Lung (tissue), 12 donors: ENCODE results near the gene AGBL4. TPM values are rescaled to one million over a fixed set of nuclear protein-coding genes. Genes with fewer than 3 reads are reported as not detected.

ENCODE experiments used
- ATAC-seq: fragments of 200-7000 bp; cut with Tn5 transposase; one replicate; pipeline ENCODE4 v1.9.1; 2020; ENCODE audit warnings: moderate number of reproducible peaks; ENCODE audit not compliant: insufficient read depth, low FRiP score
- DNase-seq, 3 donors: peaks; one replicate each; pipeline ENCODE4 v3.0.0-alpha.2; 2013 to 2017
- H3K27ac ChIP-seq, 2 donors: one replicate each; pipeline ENCODE4 v1.5.1; 2013; ENCODE audit warnings: mild to moderate bottlenecking in 2 of 2, moderate library complexity in 2 of 2, control low read depth in 1 of 2, inconsistent platforms in 1 of 2, low read depth in 1 of 2, low read length in 1 of 2
- H3K27me3 ChIP-seq, 3 donors: one replicate each; pipeline ENCODE4 v1.5.1; 2013; ENCODE audit warnings: low read length in 2 of 3; ENCODE audit not compliant: control insufficient read depth in 3 of 3, insufficient read depth in 3 of 3
- H3K36me3 ChIP-seq, 4 donors: one replicate each; pipeline ENCODE4 v1.5.1; 2013; ENCODE audit warnings: low read length in 4 of 4, mild to moderate bottlenecking in 1 of 4, moderate library complexity in 1 of 4; ENCODE audit not compliant: control insufficient read depth in 4 of 4, insufficient read depth in 4 of 4
- H3K4me1 ChIP-seq, 5 donors: one replicate each; pipeline ENCODE4 v1.5.1; 2013; ENCODE audit warnings: low read length in 5 of 5, mild to moderate bottlenecking in 2 of 5, moderate library complexity in 1 of 5; ENCODE audit not compliant: control insufficient read depth in 5 of 5, insufficient read depth in 5 of 5
- H3K4me3 ChIP-seq: one replicate; pipeline ENCODE4 v1.5.1; 2013; ENCODE audit warnings: mild to moderate bottlenecking, control low read depth, moderate library complexity
- H3K9ac ChIP-seq, 2 donors: one replicate each; pipeline ENCODE4 v1.5.1; 2013; ENCODE audit warnings: low read length in 2 of 2, control low read depth in 1 of 2; ENCODE audit not compliant: insufficient read depth in 1 of 2
- H3K9me3 ChIP-seq, 4 donors: one replicate each; pipeline ENCODE4 v1.5.1; 2013; ENCODE audit warnings: low read length in 3 of 4, mild to moderate bottlenecking in 1 of 4, moderate library complexity in 1 of 4; ENCODE audit not compliant: control insufficient read depth in 4 of 4, insufficient read depth in 3 of 4
- WGBS, 2 donors: extraction: QIAGEN DNeasy Blood & Tissue Kit; methylation state at CpG; one replicate each; pipeline ENCODE4 v1.1.7; 2013; 5-methylcytosine and 5-hydroxymethylcytosine counted together
- polyA plus RNA-seq, 2 donors: library from polyadenylated mRNA; stranded (reverse); fragments of 200-250 nt; gene quantifications; one replicate each; pipeline ENCODE4 v1.2.1, GENCODE V29; 2013
- total RNA-seq, 2 donors: library from RNA; depleted of rRNA in 1 of 2; stranded (reverse); fragments of >200 nt in 1 of 2; gene quantifications; one replicate each; pipeline ENCODE4 v1.2.1, GENCODE V29; 2014 to 2021
- TF ChIP-seq, protein P1 (sequence below): IDR thresholded peaks from 2 replicates; pipeline ENCODE4 v1.5.1; 2012; ENCODE audit warnings: mild to moderate bottlenecking; ENCODE audit errors: control extremely low read depth, extremely low read depth
- donor health status: control.
- donor health status: control.
- donor health status: Bipolar disorder and iron deficiency.
- donor health status: healthy.
- donor health status: DM: yes; HTN: yes; CAD: no.

The AGBL4 gene
- total and polyA plus RNA-seq, 4 donors, result 0.24 to 7.5 (median 2.6) TPM

DNA sequence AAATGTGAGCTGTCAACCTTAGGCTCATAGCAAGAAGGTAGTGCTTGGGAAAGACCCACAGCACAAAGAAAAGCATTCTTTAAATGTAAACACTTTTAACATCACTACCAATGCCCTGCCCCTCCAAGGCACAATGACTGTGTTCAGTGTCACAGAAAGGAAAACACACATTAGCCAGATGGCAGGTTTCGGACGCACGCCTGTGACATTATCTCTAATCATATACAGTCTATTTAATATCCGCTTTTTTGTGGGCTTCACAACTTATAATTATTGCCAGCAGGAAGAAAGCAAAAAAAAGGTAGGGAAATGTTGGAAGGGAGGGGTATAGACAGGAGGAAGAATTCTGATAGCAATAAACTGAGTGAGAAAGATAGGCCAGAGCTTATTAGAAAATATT, 1134.7 kb downstream of the AGBL4 start:
- H3K4me1 ChIP-seq, result peaks cover 0 to 31% (median 17%) of the 10 kb centered on the region in 5 donors
- WGBS, 2 donors, result 65 to 87% methylated on average over 4 of the region's 4 CpGs
- no peak overlapping the region for H3K4me3 ChIP-seq
- no peaks in the 10 kb centered on the region for H3K27me3 ChIP-seq
- H3K9ac ChIP-seq, result peak overlapping the region in 1 of 2 donors; percentile 40
- H3K9me3 ChIP-seq, result peaks cover 0 to 6% (median 0%) of the 10 kb centered on the region in 4 donors
- ATAC-seq (no peak), DNase-seq (peak; percentile 68 to 81 (median 77))
- H3K36me3 ChIP-seq, result no peaks in the 10 kb centered on the region
- TF ChIP-seq, protein P1, sequence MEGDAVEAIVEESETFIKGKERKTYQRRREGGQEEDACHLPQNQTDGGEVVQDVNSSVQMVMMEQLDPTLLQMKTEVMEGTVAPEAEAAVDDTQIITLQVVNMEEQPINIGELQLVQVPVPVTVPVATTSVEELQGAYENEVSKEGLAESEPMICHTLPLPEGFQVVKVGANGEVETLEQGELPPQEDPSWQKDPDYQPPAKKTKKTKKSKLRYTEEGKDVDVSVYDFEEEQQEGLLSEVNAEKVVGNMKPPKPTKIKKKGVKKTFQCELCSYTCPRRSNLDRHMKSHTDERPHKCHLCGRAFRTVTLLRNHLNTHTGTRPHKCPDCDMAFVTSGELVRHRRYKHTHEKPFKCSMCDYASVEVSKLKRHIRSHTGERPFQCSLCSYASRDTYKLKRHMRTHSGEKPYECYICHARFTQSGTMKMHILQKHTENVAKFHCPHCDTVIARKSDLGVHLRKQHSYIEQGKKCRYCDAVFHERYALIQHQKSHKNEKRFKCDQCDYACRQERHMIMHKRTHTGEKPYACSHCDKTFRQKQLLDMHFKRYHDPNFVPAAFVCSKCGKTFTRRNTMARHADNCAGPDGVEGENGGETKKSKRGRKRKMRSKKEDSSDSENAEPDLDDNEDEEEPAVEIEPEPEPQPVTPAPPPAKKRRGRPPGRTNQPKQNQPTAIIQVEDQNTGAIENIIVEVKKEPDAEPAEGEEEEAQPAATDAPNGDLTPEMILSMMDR, result no peak
- no peak overlapping the region for H3K27ac ChIP-seq

- TF ChIP-seq, protein P1, result no peak
- H3K9me3 ChIP-seq, result peaks cover 0 to 3% (median 0%) of the 10 kb centered on the region in 4 donors
- H3K27me3 ChIP-seq, result no peaks in the 10 kb centered on the region
- H3K27ac ChIP-seq, result no peak overlapping the region
- H3K4me1 ChIP-seq, result peaks cover 0 to 31% (median 17%) of the 10 kb centered on the region in 5 donors
- no peaks in the 10 kb centered on the region for H3K36me3 ChIP-seq
- ATAC-seq (no peak), DNase-seq (peak; percentile 23 to 62 (median 58))
- no peak overlapping the region for H3K9ac ChIP-seq
- H3K4me3 ChIP-seq, result no peak overlapping the region
These were observed 1136.0 kb downstream of the AGBL4 start for GRCh38 chr1:48887796-48888195.

DNA sequence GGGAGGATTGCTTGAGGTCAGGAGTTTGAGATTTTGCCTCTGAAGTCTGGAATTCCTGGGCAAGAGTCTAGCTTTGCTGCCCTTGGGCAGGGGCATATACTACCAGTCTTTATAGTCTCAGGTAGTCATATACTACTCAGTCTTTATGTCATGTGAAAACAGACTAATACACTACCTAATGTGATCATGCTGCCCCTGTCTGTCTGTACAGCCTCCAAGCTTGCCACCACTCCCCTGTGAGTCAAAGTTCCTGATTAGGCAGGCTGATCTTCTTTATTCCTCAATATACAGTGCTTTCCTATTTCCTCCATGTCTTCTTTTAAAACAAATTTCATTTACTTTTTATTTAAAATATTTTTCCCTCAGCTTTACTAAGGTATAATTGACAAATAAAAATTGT, 1141.7 kb downstream of the AGBL4 start:
- TF ChIP-seq, protein P1, result no peak
- H3K36me3 ChIP-seq, result no peaks in the 10 kb centered on the region
- peaks cover 0 to 6% (median 0%) of the 10 kb centered on the region in 5 donors for H3K4me1 ChIP-seq
- no peak overlapping the region for H3K9ac ChIP-seq
- no peak overlapping the region for H3K27ac ChIP-seq
- DNase-seq, result no peak
- no peak for ATAC-seq
- no peaks in the 10 kb centered on the region for H3K27me3 ChIP-seq
- H3K4me3 ChIP-seq, result no peak overlapping the region
- H3K9me3 ChIP-seq, result peaks cover 0 to 3% (median 0%) of the 10 kb centered on the region in 4 donors
